GM21737 (cell line): Measurements from ENCODE around the gene CACNA1I.

ENCODE experiments used
- ATAC-seq: cut with Tn5 transposase; IDR thresholded peaks from one replicate; pipeline ENCODE4 v1.9.1; 2021; ENCODE audit warnings: mild to moderate bottlenecking, moderate library complexity; ENCODE audit not compliant: unreplicated experiment

Gene CACNA1I

DNA sequence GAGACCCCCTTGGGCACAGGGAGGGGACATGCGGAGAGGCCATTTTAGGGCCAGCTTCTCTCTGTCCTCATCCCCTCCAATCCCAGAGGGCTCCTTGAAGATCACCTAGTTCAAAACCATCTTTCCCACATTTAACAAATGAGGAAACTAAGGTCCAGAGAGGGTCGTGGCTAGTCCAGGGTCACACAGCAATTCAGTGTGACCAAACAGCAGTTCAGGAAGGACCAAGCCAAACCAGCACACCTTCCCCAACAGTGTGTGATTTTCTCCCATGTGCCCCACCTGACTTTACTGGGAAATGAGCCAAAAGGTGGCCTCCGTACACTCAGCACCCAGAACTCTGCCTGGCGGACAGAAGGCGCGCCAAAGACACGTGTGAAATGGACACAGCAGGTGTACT is 51.3 kb downstream of the CACNA1I start:
- ATAC-seq: no peak

DNA sequence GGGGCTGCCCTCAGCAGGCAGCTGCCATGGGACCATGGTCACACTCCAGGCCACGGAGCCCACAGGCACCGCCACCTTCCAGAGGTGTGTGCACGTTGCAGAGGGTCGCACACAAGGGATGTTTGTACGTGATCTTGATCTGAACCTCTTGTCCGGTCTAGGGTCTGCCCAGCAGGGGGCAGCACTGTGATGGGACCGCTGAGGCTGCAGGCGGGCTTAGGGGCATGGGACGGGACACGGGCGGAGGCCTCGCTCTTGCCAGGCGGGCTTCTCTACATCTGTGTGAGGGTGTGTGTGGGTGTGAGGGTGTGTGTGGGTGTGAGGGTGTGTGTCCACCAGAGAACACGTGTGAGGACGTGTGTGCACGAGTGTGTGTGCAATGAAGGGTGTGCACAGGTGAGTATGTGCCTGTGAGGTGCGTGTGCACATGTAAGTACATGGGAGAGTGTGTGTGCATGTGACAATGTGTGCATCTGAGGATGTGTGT is 52.4 kb downstream of the CACNA1I start:
- no peak for ATAC-seq

GRCh38 chr22:39623603-39624500 is 53.3 kb downstream of the CACNA1I start:
- no peak for ATAC-seq

GRCh38 chr22:39624501-39624821 is 53.9 kb downstream of the CACNA1I start:
- no peak for ATAC-seq

DNA sequence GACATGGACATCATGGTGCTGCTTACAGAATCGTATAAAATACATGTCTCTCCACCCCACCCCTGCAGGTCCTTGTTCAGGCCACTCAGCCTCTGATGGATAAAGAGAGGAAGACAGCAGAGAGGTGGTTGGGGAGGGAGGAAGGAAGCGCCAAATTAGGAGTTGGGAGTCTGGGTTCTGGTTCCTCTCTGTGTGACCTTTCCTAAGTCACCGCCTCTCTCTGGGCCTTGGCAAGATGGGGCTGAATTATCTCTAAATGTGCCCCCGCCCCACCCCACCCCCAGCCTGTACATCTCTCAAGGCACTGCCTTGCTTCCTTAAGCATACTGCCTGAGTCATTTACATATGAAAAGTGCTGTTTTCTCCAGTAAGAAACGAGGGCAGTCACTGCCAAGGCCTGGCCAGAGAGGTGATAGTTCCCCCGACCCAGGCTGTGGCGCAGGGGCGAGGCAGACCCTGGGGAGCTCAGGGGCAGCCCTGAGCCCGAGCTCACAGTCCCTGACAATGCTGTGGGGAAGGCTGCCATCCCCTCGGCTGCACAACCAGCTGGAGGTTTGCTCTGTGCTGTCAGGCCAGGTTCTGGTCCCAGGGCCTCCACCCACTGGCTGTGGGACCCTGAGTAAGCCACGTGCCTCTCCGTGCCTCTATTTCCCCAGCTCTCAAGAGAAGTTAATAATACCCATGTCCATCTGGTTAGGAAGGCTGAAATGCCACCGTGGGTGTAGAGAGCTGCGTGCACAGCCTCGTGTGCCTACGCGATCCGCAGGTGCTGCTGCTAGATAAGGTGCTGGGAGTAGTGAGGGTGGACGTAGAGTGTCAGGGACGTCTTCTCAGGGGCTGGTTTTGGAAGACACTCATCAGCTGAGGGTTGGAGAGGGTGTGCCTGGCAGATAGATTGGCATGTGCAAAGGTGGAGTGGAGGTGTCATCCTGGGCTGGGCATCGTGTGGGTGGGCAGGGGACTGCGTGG is 55.3 kb downstream of the CACNA1I start:
- ATAC-seq: no peak

GRCh38 chr22:39627208-39627607 is 56.7 kb downstream of the CACNA1I start:
- ATAC-seq: no peak

DNA sequence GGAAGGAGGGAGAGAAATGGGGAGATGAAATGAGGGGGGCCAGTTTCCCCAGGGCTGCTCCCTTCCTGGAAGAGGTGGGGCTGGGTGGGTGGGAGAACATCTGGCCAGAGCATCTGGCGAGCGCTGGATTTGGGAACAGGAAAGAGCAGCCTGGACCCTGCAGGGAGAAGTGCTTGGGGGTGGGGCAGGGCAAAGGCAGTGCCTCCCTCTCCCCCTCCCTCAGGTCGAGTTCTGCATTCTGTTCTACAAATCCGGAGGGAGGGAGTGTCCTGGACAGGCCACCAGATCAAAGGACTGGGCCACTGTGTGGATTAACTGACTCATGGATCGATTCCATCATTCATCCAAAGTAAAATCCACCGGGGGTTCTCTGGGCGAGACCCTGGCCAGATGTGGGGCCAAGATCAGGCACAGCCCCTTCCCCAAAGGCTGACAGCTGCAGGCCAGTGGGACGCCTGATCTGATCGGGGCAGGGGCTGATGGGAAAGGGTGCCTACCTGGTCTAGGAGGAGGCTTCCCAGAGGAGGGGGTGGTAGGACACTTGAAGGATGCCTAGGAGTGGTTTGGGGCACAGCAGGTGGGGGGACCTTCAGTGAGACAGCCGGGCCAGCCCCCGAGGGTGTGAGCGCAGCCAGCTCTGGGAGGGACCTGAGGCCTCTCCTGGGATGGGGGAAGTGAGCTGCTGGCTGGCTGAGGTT is 57.5 kb downstream of the CACNA1I start:
- no peak for ATAC-seq

GRCh38 chr22:39628563-39629080 is 58.1 kb downstream of the CACNA1I start:
- ATAC-seq: no peak

- no peak for ATAC-seq
Measured at GRCh38 chr22:39629851-39630250, 59.3 kb downstream of the CACNA1I start.

DNA sequence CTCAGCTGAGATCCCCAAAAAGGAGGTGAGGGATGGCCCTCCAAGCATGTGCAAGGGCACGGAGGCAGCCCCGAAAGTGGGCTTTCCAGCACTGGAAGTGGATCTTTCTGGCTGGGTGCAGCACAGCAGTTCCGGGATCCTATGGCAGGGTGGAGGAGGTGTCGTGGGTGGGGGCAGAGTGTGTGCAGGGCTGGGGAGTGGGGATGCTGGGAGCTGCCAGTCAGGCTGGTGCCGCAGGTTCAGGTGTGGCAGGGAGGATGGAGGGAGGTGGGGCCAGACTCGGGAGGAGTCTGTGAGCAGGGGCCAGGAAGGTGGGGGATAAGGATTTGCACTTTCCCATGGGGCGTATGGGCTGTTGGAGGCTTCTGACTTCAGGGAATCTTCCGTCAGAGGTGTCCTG is 60.2 kb downstream of the CACNA1I start:
- no peak for ATAC-seq

- no peak for ATAC-seq
Measured at GRCh38 chr22:39631381-39632286, 61.1 kb downstream of the CACNA1I start.

GRCh38 chr22:39634530-39635405 is 64.2 kb downstream of the CACNA1I start:
- ATAC-seq: no peak

DNA sequence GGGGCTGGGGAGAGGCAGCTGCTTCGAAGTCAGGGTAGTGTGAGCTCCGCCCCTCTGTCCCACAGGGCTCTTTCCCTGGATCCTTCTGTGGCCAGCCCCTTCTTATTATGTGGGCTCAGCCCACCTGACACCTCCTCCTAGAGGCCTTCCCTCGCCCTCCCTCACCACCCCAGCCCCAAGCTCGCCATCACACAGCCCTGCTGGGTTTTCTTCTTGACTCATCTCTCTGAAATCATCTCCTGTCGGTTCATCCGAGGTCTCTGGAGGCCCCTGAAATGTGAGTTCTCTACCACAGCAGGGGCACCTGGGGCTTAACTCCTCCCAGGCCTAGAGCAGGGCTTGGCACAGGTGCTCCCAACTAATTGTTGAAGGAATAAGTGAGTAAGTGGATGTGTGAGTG is 65.2 kb downstream of the CACNA1I start:
- ATAC-seq: no peak

GRCh38 chr22:39638958-39639357 is 68.4 kb downstream of the CACNA1I start:
- no peak for ATAC-seq

DNA sequence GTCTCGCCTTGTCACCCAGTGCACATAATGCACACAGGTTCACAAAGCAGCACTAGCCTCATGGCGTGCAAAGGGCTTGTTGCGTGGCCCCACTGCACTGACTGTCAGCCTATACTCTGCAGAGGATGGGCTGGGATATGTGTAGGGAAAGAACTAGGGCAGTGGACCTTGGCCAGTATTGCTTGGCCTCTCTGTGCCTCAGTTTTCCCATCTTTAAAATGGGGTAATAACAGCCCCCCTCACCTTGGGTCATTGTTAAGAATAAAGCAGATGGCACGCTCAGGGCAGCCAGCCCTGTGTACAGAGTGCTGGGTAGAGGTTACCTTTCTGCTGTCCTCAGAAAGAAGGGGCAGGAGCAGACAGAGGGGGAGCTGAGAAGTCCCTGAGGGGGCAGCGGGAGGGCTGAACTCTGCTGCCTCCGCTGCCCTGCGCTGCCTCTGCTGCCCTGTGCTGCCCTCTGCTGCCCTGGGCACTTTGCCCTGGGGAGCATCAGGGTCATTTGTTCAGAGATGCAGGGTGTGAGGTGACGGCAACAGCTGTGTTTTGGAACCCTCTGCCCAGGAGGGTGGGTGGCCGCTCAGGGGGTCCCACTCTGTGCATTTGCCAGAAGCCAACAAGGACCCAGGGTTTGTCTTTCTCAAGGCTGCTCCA is 71.2 kb downstream of the CACNA1I start:
- ATAC-seq: no peak

DNA sequence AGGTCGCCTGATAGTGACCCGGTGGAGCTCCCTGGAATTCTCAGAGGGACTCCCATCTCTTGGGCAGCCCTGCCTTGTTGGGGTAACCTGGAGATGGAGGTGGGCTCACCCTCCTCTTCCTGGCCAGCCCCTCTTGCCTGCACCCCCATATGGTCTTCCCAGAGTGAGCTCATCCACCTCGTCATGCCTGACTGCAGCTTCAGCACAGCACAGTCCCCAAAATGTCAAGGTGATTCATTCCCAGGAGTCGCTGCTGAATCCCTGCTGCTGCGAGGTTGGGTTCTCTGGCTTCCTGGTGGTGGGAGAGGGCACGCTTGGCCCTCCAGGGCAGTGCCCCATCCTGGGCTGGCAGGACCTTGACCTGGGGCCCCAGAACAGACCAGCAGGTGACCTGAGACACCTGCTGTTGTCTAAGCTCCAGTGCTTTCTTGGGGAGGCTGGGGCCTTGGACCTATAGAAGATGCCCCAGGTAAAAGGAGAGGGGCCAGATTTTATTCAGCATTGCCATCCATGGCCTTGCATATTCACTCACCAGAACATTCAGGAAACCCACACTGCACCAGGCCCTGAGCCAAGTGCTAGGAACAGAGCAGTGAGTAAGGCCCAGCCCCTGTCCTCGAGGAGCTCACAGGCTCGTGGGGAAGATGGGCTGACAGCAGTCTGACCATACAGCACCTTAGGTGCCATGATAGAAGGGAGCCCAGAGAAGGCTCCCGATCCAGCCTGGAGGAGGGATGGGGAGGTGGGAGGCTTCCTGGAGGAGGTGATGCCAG is 72.9 kb downstream of the CACNA1I start:
- ATAC-seq: no peak

DNA sequence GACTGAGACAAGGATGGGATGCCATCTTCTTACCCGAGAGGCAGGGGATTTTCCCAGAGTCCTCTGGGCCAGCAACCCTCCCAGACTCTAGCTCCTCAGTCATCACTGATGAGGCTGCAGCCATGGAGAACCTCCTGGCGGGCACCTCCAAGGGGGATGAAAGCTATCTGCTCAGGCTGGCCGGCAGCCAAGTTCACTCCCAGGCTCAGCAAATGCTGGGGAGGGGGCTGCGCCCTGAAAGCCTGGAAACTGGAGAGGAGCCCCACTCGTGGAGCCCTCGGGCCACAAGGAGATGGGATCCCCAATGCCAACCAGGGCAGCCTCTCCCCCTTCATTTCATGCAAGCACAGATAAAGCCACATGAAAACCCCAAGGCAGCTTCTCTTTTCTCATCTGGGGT is 75.0 kb downstream of the CACNA1I start:
- ATAC-seq: no peak
